GM18526 (cell line): ENCODE results near the gene AZIN2.

ENCODE experiments used
- POLR2A ChIP-seq: IDR thresholded peaks from 3 replicates; pipeline ENCODE4 v1.6.1; 2011; ENCODE audit not compliant: insufficient read length; ENCODE audit errors: extremely low read depth

The AZIN2 gene

DNA sequence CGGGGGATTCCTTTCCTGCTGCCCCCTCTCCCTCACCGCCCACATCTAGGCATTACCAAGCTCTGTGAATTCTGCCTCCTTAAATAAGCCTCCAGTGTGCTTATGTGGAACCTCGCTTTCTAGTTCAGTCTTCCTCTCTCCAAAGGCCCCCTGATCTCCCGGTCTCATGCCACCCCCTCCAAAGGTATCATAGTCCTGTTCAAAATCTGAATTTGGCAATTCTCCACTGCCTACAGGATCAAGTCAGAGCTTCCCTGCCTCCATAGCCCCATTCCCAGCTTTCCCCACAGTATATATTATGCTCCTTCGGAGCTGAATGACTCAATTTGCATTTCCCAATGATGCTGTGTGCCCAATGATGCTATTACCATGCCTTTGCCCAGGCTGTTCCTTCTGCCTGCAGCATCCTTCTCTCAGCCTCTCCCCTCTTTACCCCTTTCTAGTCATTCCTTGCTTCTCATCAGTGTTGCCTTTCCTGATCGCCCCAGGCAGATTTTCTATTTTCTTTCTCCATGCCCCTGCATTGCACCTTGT lies 1.7 kb downstream of the AZIN2 start:
- TF ChIP-seq POLR2A, result no peak

DNA sequence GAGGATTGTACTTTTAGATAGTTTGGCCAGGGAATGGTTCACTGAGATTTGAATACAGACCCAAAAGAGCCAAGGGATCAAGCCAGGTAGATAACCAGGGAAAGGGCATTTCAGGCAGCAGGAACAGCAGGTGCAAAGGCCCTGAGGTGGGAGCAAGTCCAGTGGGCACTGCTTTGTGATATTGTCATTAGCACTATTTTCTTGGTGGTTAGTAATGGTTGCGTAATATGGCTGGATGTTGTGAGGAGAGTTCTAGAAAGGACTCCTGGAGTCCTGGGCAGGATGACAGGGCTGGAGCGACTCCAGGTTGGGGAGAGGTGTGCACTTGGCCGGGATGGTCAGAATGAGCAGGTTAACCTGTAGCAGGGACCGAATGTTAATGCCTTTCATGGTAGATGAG lies 4.4 kb downstream of the AZIN2 start:
- no peak for TF ChIP-seq POLR2A

- TF ChIP-seq POLR2A, result no peak
These were observed 5.5 kb downstream of the AZIN2 start for GRCh38 chr1:33086384-33086850.

DNA sequence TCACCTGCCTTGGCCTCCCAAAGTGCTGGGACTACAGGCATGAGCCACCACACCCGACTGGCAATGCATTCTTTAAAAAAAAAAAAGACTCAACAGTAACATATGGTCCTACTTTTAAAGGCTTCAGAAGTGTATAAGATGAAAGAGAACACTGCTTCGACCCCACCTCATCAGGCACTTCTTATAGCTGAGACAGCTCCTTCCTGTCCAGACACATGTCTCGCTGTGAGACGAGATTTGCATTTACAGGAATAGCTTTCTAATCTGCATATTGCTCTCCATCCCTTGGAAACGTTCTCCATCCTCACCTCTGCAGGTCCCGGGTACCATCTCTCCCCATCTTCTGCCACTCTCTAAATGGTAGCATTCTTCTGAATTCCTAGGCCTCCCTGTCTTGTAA lies 6.7 kb downstream of the AZIN2 start:
- no peak for TF ChIP-seq POLR2A

GRCh38 chr1:33088119-33088906 lies 7.4 kb downstream of the AZIN2 start:
- no peak for TF ChIP-seq POLR2A

- TF ChIP-seq POLR2A, result no peak
These were observed 8.5 kb downstream of the AZIN2 start for GRCh38 chr1:33089457-33089856.

DNA sequence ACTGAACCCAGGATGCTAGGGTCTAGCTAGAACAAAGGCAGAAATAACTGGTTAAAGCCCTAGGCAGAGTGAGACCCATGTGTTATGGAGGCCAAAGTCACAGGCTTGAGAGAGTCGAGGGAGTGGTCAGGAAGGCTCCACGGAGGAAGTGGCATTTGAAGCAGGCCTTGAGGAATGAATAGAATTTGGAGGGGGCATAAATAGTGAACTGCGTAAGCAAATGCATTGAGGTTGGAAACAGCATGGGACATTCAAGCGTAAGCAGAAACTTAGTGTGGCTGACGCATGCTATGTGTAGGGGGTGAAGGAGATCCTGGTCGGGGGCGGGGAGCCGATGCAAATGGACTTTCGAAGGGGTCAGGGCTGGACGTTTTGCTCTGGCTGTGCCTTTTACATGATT lies 11.5 kb downstream of the AZIN2 start:
- TF ChIP-seq POLR2A, result no peak

- no peak for TF ChIP-seq POLR2A
These were observed 12.1 kb downstream of the AZIN2 start for GRCh38 chr1:33093004-33093403.

DNA sequence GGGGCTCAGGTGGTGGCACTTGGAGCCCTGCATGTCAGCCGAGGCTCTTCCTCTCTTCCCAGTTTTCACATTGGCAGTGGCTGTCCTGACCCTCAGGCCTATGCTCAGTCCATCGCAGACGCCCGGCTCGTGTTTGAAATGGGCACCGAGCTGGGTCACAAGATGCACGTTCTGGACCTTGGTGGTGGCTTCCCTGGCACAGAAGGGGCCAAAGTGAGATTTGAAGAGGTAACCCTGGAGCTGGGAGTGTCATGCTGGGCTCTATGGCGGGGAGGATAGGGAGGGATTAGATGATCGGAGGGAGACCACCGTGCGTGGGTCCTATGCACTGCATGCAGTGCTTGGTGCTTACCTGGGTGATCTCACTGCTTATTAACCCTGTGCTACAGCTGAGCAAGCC lies 13.5 kb downstream of the AZIN2 start:
- TF ChIP-seq POLR2A, result no peak

DNA sequence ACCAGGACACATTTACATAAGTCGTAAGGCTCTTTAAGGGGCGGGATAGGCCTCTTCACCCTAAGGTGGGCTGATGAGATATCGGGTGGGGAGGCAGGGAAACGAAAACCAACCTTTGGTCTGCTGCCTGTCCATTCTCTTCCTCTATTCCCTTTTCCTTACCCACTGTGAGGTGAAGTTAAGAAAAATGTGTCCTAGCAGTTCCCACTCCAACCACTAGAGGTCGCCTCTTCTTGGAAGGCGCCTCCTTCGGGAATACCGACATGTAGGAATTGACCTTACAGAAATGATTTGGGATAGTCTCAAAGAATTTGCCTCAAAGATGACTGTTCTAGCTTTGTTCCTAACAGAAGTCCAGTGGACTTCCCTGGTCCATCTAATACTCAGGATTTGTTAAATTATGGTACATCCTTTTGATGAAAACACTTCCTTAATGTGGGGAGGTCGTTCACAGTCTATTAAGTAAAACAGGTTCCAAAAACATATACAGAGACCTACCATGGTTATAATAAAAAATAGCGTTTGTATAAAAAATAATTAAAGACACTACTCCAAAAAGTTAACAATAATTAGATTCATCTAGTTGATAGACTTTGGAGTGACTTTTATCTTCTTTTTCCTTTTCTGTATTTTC lies 14.1 kb downstream of the AZIN2 start:
- TF ChIP-seq POLR2A, result no peak

GRCh38 chr1:33096363-33097005 lies 15.5 kb downstream of the AZIN2 start:
- TF ChIP-seq POLR2A, result no peak

- TF ChIP-seq POLR2A, result no peak
These were observed 16.2 kb downstream of the AZIN2 start for GRCh38 chr1:33097137-33097611.

DNA sequence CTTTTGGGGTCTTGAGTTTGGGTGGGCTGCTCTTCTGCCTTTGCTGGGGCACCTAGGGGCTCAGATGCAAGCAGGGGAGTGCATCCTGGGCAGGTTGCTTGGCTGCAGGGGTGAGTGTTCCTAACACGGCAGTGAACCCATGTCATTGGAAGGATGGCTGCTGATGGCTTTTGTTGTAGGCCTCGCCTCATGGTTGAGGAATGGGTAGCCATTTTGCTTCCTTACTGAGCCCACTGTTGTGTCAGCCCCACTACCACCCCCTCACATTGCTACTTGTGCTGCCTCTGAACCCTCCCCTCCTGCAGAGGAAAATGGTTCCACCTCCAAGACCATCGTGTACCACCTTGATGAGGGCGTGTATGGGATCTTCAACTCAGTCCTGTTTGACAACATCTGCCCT lies 16.8 kb downstream of the AZIN2 start:
- no peak for TF ChIP-seq POLR2A

- no peak for TF ChIP-seq POLR2A
These were observed 17.4 kb downstream of the AZIN2 start for GRCh38 chr1:33098371-33098770.

DNA sequence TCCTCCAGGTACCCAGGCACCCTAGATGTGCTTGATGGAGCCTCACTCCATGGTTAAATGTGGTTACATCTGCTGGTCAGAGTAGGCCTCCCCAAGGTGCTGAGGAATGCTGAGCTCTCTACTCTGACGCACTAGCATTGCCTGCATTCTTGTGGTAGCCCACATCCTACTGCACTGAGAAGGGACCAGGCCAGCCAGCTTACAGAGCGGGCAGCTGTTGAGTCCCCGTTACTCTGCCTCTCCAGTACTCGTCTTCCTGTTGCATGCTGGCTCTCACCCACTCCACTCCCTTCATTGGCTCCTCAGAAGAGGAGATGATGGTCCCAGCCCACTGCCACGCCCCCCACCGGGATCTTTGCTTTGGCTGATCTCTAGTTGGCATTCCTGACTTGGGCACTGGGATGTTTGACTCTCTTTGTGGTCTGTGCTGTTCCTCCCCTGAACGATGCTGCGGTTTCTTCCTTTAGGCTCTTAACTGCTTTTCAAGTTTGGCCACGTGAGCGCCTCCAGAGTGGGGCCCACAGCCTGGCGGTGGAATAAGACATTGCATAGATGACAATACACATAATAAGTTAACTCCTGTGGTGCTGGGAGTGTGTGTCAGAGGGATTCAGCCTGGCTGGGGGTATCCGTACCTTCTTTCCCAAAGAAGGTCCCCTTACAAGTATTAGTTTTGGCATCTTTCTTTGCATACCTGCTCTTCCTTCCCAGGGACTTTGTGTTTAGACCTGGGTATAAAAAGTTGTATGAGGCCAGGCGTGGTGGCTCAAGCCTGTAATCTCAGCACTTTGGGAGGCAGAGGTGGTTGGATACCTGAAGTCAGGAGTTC lies 18.6 kb downstream of the AZIN2 start:
- no peak for TF ChIP-seq POLR2A

- TF ChIP-seq POLR2A, result no peak
These were observed 29.5 kb downstream of the AZIN2 start for GRCh38 chr1:33110477-33110876.

- no peak for TF ChIP-seq POLR2A
These were observed 31.0 kb downstream of the AZIN2 start for GRCh38 chr1:33111965-33112364.
